MM.1S (cell line): ENCODE results near the gene GSS.

Source experiments
- DNase-seq: peaks from one replicate; pipeline ENCODE4 v3.0.0-alpha.2; 2015
- H2AFZ ChIP-seq: fragments of 300-600 bp; sonication (generic); 2 replicates; pipeline ENCODE4 v1.6.0; 2016; ENCODE audit warnings: antibody characterized with exemption, low read length
- H3F3A ChIP-seq: fragments of 300-600 bp; sonication (generic); 2 replicates; pipeline ENCODE4 v1.6.1; 2016; ENCODE audit warnings: mild to moderate bottlenecking, antibody characterized with exemption, low read length, moderate library complexity, mixed read lengths; ENCODE audit not compliant: insufficient read depth
- H3K27ac ChIP-seq: fragments of 300-600 bp; sonication (generic); 2 replicates; pipeline ENCODE4 v1.5.1; 2016; ENCODE audit warnings: mild to moderate bottlenecking, low read length
- H3K27me3 ChIP-seq: fragments of 300-600 bp; sonication (generic); replicated peaks from 2 replicates; pipeline ENCODE4 v1.6.0; 2016; ENCODE audit warnings: low read length; ENCODE audit not compliant: insufficient read depth
- H3K36me3 ChIP-seq: fragments of 300-600 bp; sonication (generic); replicated peaks from 2 replicates; pipeline ENCODE4 v1.6.1; 2016; ENCODE audit warnings: mild to moderate bottlenecking, low read length, mixed read lengths; ENCODE audit not compliant: insufficient read depth
- H3K4me1 ChIP-seq: fragments of 300-600 bp; sonication (generic); 2 replicates; pipeline ENCODE4 v1.6.1; 2016; ENCODE audit warnings: low read length, mixed read lengths
- H3K4me2 ChIP-seq: fragments of 300-600 bp; sonication (generic); 2 replicates; pipeline ENCODE4 v1.6.0; 2016; ENCODE audit warnings: low read depth, low read length
- H3K4me3 ChIP-seq: fragments of 300-600 bp; sonication (generic); 2 replicates; pipeline ENCODE4 v1.5.1; 2016; ENCODE audit warnings: low read length, mixed read lengths
- H3K79me2 ChIP-seq: fragments of 300-600 bp; sonication (generic); 2 replicates; pipeline ENCODE4 v1.6.1; 2016; ENCODE audit warnings: mixed run types, low read length, mixed read lengths
- H3K9ac ChIP-seq: fragments of 300-600 bp; sonication (generic); 2 replicates; pipeline ENCODE4 v1.6.1; 2016; ENCODE audit warnings: low read length, mixed read lengths
- H3K9me2 ChIP-seq: fragments of 300-600 bp; sonication (generic); replicated peaks from 2 replicates; pipeline ENCODE4 v1.6.1; 2016; ENCODE audit warnings: mild to moderate bottlenecking, low read length, mixed read lengths; ENCODE audit not compliant: insufficient read depth
- H3K9me3 ChIP-seq: fragments of 300-600 bp; sonication (generic); replicated peaks from 2 replicates; pipeline ENCODE4 v1.6.1; 2016; ENCODE audit warnings: mild to moderate bottlenecking, low read length, mixed read lengths; ENCODE audit not compliant: insufficient read depth
- H4K20me1 ChIP-seq: fragments of 300-600 bp; sonication (generic); 2 replicates; pipeline ENCODE4 v1.6.1; 2016; ENCODE audit warnings: mild to moderate bottlenecking, low read length, moderate library complexity, mixed read lengths; ENCODE audit not compliant: insufficient read depth
- EZH2 ChIP-seq: fragments of 300-600 bp; sonication (generic); optimal IDR thresholded peaks from 2 replicates; pipeline ENCODE3; 2017; ENCODE audit warnings: low read depth, mild to moderate bottlenecking, antibody characterized with exemption, low read length, mixed read lengths
- EZH2phosphoT487 ChIP-seq: fragments of 300-600 bp; sonication (generic); IDR thresholded peaks from 2 replicates; pipeline ENCODE4 v1.6.1; 2018; ENCODE audit warnings: antibody characterized with exemption, low read length
- TF ChIP-seq, protein P1 (sequence below): fragments of 300-600 bp; sonication (generic); IDR thresholded peaks from 2 replicates; pipeline ENCODE4 v1.5.1; 2016; ENCODE audit warnings: antibody characterized with exemption, low read length, mixed read lengths

The GSS gene

DNA sequence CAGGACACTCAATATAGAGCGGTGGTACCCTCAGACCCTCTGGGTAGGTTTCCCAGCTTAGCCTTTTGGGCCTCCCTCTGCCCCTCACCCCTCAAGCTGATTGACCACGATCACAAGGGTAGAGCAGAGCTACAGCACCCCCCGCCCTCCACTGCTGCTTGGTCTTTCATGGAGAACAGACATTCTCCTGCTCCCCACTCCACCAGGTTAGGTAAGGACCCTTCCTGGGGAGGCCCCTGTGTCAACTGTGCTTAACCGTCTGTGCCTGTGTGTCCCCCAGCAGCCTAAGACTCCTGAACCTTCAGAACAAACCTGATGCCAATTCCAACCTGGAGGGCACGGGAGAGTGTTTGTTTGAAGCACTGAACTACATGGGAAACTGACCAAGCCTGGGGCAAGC is 11.8 kb upstream of the GSS start:
- TF ChIP-seq, protein P1, sequence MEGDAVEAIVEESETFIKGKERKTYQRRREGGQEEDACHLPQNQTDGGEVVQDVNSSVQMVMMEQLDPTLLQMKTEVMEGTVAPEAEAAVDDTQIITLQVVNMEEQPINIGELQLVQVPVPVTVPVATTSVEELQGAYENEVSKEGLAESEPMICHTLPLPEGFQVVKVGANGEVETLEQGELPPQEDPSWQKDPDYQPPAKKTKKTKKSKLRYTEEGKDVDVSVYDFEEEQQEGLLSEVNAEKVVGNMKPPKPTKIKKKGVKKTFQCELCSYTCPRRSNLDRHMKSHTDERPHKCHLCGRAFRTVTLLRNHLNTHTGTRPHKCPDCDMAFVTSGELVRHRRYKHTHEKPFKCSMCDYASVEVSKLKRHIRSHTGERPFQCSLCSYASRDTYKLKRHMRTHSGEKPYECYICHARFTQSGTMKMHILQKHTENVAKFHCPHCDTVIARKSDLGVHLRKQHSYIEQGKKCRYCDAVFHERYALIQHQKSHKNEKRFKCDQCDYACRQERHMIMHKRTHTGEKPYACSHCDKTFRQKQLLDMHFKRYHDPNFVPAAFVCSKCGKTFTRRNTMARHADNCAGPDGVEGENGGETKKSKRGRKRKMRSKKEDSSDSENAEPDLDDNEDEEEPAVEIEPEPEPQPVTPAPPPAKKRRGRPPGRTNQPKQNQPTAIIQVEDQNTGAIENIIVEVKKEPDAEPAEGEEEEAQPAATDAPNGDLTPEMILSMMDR = no peak
- no peak for TF ChIP-seq EZH2
- no peak for TF ChIP-seq EZH2phosphoT487
- Histone ChIP-seq H3K9me2 (no peaks in the 10 kb centered on the region), H3K9ac (no peak overlapping the region), H3K4me3 (no peak overlapping the region), H4K20me1 (no peaks in the 10 kb centered on the region), H3F3A (no peaks in the 10 kb centered on the region), H3K27me3 (no peaks in the 10 kb centered on the region), H3K4me2 (no peak overlapping the region), H3K27ac (no peak overlapping the region), H3K79me2 (no peaks in the 10 kb centered on the region), H3K36me3 (no peaks in the 10 kb centered on the region), H2AFZ (no peak overlapping the region), H3K9me3 (no peaks in the 10 kb centered on the region), H3K4me1 (no peaks in the 10 kb centered on the region)
- no peak for DNase-seq

DNA sequence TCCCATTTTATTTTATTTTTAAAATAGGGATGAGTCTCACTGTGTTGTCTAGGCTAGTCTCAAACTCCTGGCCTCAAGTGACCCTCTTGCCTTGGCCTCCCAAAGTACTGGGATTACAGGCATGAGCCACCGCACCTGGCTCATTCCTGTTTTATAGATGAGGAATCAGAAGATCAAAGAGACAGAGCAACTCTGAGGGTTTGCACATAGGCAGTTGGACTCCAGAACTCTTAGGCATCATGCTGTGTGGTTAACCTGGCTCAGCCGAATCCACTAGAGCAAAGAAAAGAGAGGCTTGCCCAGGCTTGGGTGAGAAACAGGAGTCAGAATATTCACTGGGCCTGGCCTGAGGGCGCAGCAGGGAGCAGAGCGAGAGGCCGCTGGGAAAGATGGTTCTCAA is 9.4 kb upstream of the GSS start:
- Histone ChIP-seq H3K27me3 (no peaks in the 10 kb centered on the region), H3K9me2 (no peaks in the 10 kb centered on the region), H3F3A (no peaks in the 10 kb centered on the region), H3K4me1 (no peaks in the 10 kb centered on the region), H3K36me3 (no peaks in the 10 kb centered on the region), H3K4me2 (no peak overlapping the region), H3K9ac (no peak overlapping the region), H3K79me2 (no peaks in the 10 kb centered on the region), H3K4me3 (no peak overlapping the region), H2AFZ (no peak overlapping the region), H3K27ac (no peak overlapping the region), H4K20me1 (no peaks in the 10 kb centered on the region), H3K9me3 (no peaks in the 10 kb centered on the region)
- TF ChIP-seq EZH2 (no peak), EZH2phosphoT487 (no peak)
- TF ChIP-seq, protein P1 = no peak
- DNase-seq = no peak

DNA sequence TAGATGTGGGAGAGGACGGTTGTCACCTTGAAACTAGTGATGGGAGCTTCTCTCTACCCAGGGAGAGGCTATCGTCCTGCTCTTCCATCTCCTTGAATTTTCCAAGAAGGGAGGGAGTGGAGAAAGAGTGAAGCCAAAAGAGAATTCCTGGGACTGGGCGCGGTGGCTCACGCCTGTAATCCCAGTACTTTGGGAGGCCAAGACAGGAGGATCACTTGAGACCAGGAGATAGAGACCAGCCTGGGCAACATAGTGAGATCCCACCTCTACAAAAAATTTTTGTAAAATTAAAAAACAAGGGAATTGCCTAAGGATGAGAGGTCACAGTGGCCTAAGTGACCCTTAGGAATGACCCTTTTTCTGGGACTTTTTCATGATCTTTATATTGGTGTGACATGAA is 8.9 kb upstream of the GSS start:
- Histone ChIP-seq H3K9me2 (no peaks in the 10 kb centered on the region), H3K4me2 (no peak overlapping the region), H2AFZ (no peak overlapping the region), H3K4me1 (no peaks in the 10 kb centered on the region), H3K36me3 (no peaks in the 10 kb centered on the region), H3K79me2 (no peaks in the 10 kb centered on the region), H3K9me3 (no peaks in the 10 kb centered on the region), H3F3A (no peaks in the 10 kb centered on the region), H3K27me3 (no peaks in the 10 kb centered on the region), H3K9ac (no peak overlapping the region), H3K4me3 (no peak overlapping the region), H3K27ac (no peak overlapping the region), H4K20me1 (no peaks in the 10 kb centered on the region)
- DNase-seq = no peak
- TF ChIP-seq EZH2 = no peak
- TF ChIP-seq, protein P1 = no peak
- TF ChIP-seq EZH2phosphoT487 = no peak
